Activated gamma-delta T cell treated with Interleukin-2 at 50 U/mL for 16 hours (primary cell): ENCODE measurements around the gene SERTAD3.
A peak's percentile ranks its signal among the peaks of the same experiment; 100 is the strongest.

Source experiments
- DNase-seq: peaks from one replicate; pipeline ENCODE4 v3.0.0-alpha.2; 2020

The SERTAD3 gene

GRCh38 chr19:40407714-40408597 is 36.2 kb downstream of the SERTAD3 start:
- no peak for DNase-seq

- peak; percentile 69 for DNase-seq
Measured at GRCh38 chr19:40403262-40403984, 40.7 kb downstream of the SERTAD3 start.

GRCh38 chr19:40400559-40400958 is 43.6 kb downstream of the SERTAD3 start:
- DNase-seq = no peak

DNA sequence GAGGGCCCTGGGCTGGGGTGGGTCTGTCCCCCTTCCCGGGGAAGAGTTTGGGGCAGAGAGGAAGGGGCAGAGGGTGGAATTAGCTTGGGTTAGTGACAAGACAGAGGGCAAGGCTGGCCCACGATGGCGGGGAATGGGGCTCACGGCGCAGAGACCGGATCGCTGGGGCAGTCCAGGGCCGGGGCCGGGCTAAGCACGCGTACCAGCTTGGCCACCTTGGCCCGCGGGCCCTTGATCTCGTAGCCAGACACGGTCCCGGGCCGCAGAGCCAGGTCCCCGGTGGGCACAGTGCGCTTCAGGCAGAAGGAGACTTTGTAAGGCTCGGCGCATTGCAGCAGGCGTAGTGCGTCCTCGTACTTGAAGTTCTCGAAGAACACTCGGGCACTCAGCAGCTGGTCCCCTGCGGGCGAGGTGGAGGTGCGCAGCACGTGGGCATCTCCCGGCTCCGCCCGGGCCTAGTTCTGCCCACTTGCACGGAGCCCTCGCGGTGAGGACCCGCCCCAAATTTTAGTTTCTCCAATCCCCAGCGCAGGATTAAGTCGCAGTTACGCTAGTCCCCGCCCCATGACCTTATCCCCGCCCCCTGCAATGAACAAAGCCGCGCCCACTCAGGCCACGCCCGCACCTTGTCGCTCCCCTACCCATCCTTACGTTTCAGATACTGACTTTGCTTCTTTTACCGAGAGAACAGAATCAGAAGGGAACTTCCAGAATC is 45.6 kb downstream of the SERTAD3 start:
- peak; percentile 21 for DNase-seq

DNA sequence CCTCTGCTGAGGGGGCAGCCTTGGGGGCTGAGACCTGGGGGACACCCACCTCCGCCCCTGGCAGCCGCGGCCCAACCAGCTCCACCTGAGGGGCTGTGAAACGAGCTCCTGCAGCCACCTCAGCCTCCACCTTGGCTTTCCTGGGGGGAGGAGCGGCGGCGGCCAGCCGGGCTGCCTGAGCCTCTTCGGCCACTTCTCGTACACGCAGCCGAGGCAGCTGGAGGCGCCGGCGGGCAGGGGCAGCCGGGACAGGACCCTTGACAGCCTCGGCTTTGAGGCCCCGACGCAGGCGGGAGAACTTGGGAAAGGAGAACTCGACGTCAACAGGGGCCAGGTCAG is 46.6 kb downstream of the SERTAD3 start:
- DNase-seq = no peak

DNA sequence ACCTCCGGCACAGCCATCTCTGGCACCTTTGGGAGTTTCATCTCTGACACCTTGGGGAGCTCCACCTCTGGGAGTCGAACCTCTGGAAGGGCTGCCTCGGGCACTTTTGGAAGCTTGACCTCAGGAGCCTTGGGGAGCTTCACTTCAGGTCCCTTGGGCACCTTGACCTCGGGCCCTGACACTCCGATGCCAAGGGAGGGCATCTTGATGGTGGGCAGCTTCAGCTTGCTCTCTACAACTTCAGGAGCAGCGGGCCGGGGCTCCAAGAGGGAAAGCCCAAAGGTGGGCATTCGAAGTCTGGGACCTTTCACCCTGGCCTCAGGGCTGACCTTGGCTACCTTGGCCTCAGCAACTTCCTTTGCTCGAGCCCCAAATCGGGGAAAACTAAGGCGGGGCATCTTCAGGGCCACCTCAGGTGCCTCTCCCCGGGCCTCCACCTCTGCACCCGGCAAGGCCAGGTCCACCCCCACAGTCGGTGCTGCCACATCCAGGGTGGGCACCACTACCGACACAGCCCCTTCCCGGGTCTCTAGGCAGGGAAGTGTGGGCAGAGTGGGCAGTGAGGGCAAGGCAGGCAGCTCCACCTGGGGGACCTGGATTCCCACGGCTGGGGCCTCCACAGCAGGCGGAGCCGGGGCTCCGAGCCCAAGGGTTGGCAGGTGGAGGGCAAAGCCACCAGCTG is 47.1 kb downstream of the SERTAD3 start:
- DNase-seq = no peak

DNA sequence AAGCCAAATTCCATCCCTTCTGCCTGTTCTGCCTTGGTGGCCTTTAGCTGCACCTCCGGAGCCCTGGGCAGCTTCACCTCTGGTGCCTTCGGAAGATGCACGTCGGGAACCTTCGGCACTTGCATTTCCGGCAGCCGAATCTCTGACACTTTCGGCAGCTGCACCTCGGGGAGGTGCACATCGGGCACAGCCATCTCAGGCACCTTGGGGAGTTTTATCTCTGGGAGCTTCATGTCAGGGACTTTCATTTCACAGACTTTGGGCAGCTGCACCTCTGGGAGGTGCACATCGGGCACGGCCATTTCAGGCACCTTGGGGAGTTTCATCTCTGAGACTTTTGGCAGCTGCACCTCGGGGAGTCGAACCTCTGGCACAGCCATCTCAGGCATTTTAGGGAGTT is 48.2 kb downstream of the SERTAD3 start:
- DNase-seq = no peak

GRCh38 chr19:40394816-40395210 is 49.3 kb downstream of the SERTAD3 start:
- no peak for DNase-seq

DNA sequence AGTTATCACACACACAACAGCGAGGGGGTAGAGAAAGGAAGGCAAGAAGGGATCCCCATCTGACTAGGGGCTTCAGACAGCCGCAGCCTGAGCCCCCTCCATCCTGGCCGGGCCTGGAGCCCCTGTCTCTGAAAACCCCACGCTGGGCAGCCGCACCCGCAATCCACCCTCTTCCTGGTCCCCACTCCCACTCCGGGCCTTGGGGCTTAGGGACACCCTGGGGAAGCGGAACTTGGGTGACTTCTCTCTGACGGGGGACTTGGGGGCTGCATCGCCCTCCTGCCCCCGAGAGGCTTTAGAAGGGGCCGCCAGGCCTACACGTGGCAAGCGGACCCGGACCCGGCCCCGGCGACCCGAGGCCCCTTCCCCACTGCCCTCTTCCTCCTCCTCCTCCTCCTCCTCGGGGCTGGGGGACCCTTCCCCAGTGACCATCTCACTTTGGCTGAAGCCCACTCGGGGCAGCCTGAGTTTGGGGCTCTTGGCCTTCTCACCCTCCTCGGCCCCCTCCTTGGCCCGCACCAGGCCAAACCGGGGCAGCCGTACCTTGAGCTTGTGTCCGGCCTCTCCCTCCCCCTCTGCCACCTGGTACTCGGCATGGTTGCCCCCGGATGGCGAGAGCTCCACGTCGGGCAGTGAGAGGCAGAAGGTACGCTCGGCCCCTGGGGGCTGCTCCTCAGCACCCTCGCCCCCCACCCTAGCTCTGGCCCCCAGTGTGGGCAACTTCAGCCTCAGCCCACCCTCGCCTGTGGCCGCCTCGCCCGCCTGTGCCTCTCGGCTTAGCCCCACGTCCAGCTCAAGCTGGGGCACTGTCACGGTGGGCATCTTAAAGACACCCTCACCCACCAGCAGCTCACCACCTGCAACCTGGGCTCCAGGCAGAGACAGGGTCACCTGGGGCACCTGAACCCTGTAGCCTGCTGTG is 50.0 kb downstream of the SERTAD3 start:
- no peak for DNase-seq

GRCh38 chr19:40392894-40393517 is 51.1 kb downstream of the SERTAD3 start:
- DNase-seq = no peak

GRCh38 chr19:40392123-40392522 is 52.0 kb downstream of the SERTAD3 start:
- no peak for DNase-seq
